Measurements from ENCODE around the gene PTPRO. TPM values are rescaled to one million over a fixed set of nuclear protein-coding genes. Genes with fewer than 3 reads are reported as not detected.
"Not testable (repeated sequence)": the region's sequence is repeated elsewhere in the genome, so short reads cannot be mapped to it uniquely, and the experiment has no call there.

The PTPRO gene
- total RNA-seq, 1 donor from 2014 or later = 3.0 TPM

- no peak for DNase-seq (ENCODE audit: low spot score)
- Mint-ChIP-seq H3K36me3 (ENCODE audit: low read depth) (peaks cover 31% of the 10 kb centered on the region), H3K27me3 (ENCODE audit: low read depth) (no peaks in the 10 kb centered on the region), H3K9me3 (ENCODE audit: low read depth) (peaks cover 33% of the 10 kb centered on the region), H3K27ac (ENCODE audit: unreplicated experiment) (peak overlapping the region; percentile 67), H3K4me3 (ENCODE audit: unreplicated experiment) (no peak overlapping the region), H3K4me1 (ENCODE audit: low read depth) (peaks cover 26% of the 10 kb centered on the region)
- TF ChIP-seq CTCF (IDR thresholded peaks at IDR 0.05) = no peak
Measured at GRCh38 chr12:15613981-15614380, 291.7 kb downstream of the PTPRO start.

DNA sequence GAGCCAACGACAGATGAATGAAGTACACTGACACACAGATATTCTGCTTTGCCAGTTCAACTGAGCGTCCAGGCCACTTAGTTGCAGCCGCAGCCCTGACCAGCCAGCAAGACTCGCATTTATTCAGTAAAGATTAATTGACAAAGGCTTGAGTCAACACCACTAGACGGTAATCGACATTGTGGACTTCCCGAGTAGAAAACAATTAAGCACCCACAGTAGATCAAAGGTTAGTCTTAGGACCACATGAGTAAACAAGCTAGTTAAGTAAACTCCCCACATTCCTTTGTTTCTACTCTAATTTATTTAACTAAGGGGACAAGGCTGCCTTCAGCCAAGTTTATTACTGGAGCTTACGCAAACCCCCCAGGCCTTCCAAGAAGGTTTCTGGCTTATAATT, 294.2 kb downstream of the PTPRO start:
- peak overlapping the region; percentile 17 for H3K27ac Mint-ChIP-seq (ENCODE audit: unreplicated experiment)
- not testable (repeated sequence) for H3K4me3 Mint-ChIP-seq (ENCODE audit: unreplicated experiment); H3K27me3 Mint-ChIP-seq (ENCODE audit: low read depth); DNase-seq (ENCODE audit: low spot score)
- H3K36me3 Mint-ChIP-seq (ENCODE audit: low read depth) = peaks cover 44% of the 10 kb centered on the region
- peaks cover 33% of the 10 kb centered on the region for H3K9me3 Mint-ChIP-seq (ENCODE audit: low read depth)
- peaks cover 43% of the 10 kb centered on the region for H3K4me1 Mint-ChIP-seq (ENCODE audit: low read depth)

GRCh38 chr12:15620741-15621539, 298.6 kb downstream of the PTPRO start:
- no peaks in the 10 kb centered on the region for H3K9me3 Mint-ChIP-seq (ENCODE audit: low read depth)

DNA sequence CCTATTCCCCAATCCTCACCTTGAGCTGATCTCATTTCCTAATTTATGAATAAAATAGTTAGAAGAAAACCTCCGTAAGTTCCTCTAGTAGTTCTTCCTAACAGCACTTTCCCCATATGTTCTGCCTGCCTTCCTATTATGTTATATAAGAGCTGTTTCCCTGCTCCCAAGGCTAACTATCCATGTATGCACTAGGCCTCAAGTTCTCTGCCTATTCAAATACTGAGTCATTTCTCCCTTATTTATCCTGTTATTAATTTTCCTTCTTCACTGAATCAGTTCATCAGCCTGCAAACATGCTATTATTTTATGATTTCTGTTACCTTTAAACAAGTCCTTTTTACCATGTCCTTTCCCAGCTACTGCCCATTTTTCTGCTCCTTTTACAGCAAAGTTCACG, 302.8 kb downstream of the PTPRO start:
- H3K9me3 Mint-ChIP-seq (ENCODE audit: low read depth) = no peaks in the 10 kb centered on the region
- no peak for DNase-seq (ENCODE audit: low spot score)
- H3K27me3 Mint-ChIP-seq (ENCODE audit: low read depth) = no peaks in the 10 kb centered on the region
- TF ChIP-seq CTCF (IDR thresholded peaks at IDR 0.05) = no peak
- peak overlapping the region; percentile 56 for H3K27ac Mint-ChIP-seq (ENCODE audit: unreplicated experiment)
- no peak overlapping the region for H3K4me3 Mint-ChIP-seq (ENCODE audit: unreplicated experiment)
- H3K4me1 Mint-ChIP-seq (ENCODE audit: low read depth) = peaks cover 73% of the 10 kb centered on the region
- peaks cover 31% of the 10 kb centered on the region for H3K36me3 Mint-ChIP-seq (ENCODE audit: low read depth)

More at GRCh38 chr12:15620741-15621539, 298.6 kb downstream of the PTPRO start:
- DNase-seq (ENCODE audit: low spot score) = no peak
- peak; percentile 8 for TF ChIP-seq CTCF (IDR thresholded peaks at IDR 0.05)
- Mint-ChIP-seq H3K27ac (ENCODE audit: unreplicated experiment) (peak overlapping the region; percentile 22), H3K4me3 (ENCODE audit: unreplicated experiment) (no peak overlapping the region), H3K27me3 (ENCODE audit: low read depth) (no peaks in the 10 kb centered on the region), H3K4me1 (ENCODE audit: low read depth) (peaks cover 41% of the 10 kb centered on the region), H3K36me3 (ENCODE audit: low read depth) (peaks cover 49% of the 10 kb centered on the region)

DNA sequence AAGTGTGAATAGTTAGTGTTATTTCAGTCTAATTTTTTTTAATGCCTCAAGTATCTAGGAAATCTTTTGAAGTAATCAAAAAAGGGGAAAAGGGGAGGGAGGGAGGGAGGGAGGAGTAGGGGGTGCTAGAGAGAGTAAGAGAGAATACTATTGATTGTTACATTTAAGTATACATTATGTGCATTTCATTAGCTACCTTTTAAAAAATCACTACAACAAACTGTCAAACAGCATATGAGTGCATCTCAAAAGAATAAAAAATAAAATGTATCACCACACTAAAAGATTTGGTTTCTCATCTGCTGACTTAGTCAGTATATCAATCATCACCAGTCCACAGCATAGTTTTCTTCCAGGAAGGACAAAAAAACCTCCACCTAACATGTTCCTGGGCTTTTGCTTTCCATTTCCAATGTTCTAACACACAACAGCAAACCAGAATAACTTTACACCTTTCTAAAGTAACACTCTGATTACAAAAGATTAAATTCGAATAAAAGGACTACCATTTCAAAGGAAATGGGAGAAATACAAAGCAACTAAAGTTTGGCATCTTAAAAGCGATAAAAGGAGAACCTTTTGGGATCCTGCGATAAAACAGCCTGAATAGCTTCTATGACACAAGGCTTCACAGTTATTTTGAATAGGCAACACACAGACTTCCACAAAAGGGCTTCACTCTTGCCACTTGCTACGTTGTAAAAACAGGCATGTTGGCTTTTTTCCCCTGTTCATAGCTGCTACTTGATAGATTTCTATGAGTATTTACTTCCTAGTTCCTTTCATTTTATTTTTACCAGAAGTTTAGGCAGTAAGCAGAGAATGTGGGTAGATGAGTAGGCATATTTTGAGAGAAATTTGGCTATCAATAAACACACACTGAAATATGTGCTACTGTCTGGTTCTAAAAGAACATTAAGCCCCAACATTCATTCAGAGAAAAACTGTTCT, 306.0 kb downstream of the PTPRO start:
- Mint-ChIP-seq H3K4me1 (ENCODE audit: low read depth) (peaks cover 78% of the 10 kb centered on the region), H3K36me3 (ENCODE audit: low read depth) (peaks cover 31% of the 10 kb centered on the region), H3K4me3 (ENCODE audit: unreplicated experiment) (peak overlapping the region; percentile 45), H3K27me3 (ENCODE audit: low read depth) (no peaks in the 10 kb centered on the region), H3K27ac (ENCODE audit: unreplicated experiment) (peak overlapping the region; percentile 100), H3K9me3 (ENCODE audit: low read depth) (no peaks in the 10 kb centered on the region)
- no peak for DNase-seq (ENCODE audit: low spot score)
- no peak for TF ChIP-seq CTCF (IDR thresholded peaks at IDR 0.05)
